DMS 273 (cell line): Measurements from ENCODE around the gene CEP162.
"Not testable (repeated sequence)": the region's sequence is repeated elsewhere in the genome, so short reads cannot be mapped to it uniquely, and the experiment has no call there.

Source experiments
- DNase-seq: peaks from one replicate; lab custom pipeline; 2025; ENCODE audit not compliant: unreplicated experiment; lab: John Stamatoyannopoulos, UW

The CEP162 gene

GRCh38 chr6:84089552-84089951 lies 137.9 kb downstream of the CEP162 start:
- DNase-seq, result no peak

- no peak for DNase-seq
These were observed 138.4 kb downstream of the CEP162 start for GRCh38 chr6:84089081-84089480.

- no peak for DNase-seq
These were observed 140.7 kb downstream of the CEP162 start for GRCh38 chr6:84086545-84087429.

- no peak for DNase-seq
These were observed 141.4 kb downstream of the CEP162 start for GRCh38 chr6:84086056-84086455.

GRCh38 chr6:84084705-84085104 lies 142.7 kb downstream of the CEP162 start:
- DNase-seq, result not testable (repeated sequence)

- DNase-seq, result no peak
These were observed 144.7 kb downstream of the CEP162 start for GRCh38 chr6:84082689-84083265.

- DNase-seq, result no peak
These were observed 146.2 kb downstream of the CEP162 start for GRCh38 chr6:84081222-84081621.

- DNase-seq, result peak; percentile 51
These were observed 149.1 kb downstream of the CEP162 start for GRCh38 chr6:84078335-84078734.

GRCh38 chr6:84077645-84078044 lies 149.8 kb downstream of the CEP162 start:
- DNase-seq, result no peak

- peak; percentile 47 for DNase-seq
These were observed 152.3 kb downstream of the CEP162 start for GRCh38 chr6:84074988-84075781.
